Measurements from ENCODE around the gene CMTM5.

Gene CMTM5, protein sequence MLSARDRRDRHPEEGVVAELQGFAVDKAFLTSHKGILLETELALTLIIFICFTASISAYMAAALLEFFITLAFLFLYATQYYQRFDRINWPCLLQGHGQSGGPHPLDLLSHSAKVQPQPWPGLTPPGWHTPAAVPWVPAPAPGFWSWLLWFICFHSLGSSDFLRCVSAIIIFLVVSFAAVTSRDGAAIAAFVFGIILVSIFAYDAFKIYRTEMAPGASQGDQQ

DNA sequence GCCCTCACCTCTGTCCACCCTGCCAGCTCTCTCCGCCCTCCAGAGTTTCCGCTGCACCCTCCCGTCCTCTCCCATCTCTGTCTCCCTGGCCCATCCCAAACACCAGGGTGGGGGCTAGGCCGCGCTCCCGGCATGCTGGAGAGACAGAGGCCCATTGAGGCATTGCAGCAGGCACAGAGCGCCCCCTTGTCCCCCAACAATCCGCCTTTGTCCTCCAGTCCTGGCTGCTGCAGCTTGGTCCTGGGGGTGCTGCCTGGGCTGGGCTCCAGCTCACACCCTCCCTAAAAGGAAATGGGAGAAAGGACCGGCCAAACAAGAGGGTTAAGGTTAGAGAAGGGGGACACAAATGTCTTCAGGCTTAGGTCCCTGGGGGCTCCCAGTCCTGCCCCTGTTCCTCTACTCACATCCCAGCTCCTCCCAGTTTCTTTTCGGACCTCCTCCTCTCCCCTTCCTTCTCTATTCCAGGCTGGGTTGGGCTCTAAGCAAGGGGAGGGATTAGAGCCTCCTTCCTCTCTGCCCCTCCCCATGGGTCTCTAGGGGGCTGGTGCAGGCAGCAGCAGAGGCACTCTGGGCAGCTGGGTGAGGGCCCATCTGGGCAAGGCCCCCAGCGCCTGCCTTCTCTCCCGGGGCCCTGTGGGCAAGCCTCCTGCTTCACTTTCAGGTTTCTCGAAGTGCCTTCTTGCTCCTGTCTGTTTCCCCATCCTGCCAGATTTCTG, at the start of gene CMTM5:
TSS of gene CMTM5 (plus strand) at position 565 of the 716 bp plus-strand sequence. CDS start 206 bp downstream, outside the sequence.
- no peak for DNase-seq

DNA sequence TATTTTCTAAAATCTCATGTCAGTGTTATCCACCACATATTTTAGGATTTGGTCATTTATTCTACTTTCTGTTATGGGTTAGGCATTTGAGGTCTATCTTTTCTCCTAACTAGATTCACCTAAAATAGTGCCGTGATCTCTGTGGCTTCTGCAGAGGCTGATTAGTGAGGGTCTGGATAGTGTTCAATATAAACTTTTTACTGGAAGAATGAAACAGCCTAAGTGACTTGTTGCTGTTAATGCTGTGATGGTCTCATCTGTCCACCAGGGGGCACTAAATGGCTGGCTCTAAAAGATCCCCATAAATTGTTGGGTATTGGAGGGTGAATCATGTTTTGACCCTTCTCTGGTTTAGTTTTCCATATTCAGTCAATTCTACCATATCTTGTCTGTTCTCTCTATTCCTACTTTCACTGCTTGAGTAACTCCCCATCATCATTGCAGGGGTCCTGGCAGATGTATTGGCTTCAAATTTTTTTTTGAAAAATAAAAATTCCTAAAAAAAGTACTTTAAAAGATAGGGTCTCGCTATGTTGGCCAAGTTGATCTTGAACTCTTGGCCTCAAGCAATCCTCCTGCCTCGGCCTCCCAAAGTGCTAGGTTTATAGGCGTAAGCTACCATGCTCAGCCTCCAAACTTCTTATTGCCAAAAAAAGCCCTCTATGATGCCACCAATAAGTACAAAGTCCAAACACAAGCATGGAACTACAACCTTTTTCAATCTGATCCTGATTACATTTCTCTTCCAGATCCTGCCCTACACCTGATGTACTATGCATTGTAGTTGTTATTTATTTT, 48.7 kb upstream of the CMTM5 start:
- peak; percentile 68 for DNase-seq

DNA sequence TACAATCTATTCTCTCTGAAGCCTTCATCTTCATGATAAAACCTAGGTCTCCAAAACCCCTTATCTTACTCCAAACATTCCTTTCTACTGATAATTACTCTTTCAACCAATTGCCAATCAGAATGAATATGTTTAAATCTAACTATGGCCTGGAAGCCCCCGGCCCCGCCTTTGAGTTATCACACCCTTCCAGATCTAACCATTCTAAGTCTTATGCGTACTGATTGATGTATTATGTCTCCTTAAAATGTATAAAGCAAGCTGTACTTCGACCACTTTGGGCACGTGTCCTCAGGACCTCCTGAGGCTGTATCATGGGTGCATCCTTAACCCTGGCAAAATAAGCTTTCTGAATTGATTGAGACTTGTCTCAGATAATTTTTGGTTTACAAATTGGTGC, 41.2 kb upstream of the CMTM5 start:
- no peak for DNase-seq

DNA sequence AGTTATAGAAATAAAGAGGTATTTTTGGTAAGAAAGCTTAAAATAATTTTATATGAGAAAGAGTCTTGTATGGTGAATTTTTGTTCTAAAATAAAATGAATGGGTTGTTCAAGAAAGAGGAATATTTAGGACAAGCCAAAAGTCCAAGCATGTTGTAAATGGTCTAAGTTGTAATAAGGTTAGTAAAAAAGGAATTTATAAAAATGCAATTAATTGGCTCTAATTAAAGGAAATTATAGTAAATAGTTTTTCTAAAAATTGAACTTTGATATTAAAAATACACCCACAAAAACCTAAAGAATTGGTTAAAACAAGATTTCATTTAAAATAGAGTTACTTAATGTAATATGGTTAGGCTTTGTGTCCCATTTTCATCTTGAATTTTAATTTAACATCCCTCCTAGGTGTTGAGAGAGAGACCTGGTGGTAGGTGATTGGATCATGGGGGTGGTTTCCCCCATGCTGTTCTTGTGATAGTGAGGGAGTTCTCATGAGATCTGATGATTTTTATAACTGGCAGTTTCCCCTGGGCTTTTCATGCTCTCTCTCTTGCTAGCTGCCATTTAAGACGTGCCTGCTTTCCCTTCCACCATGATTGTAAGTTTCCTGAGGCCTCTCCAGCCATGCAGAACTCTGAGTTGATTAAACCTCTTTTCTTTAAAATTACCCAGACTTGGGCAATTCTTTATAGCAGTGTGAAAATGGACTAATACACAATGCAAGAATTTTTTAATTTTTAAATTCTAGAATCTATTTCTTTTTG, 37.2 kb upstream of the CMTM5 start:
- no peak for DNase-seq

DNA sequence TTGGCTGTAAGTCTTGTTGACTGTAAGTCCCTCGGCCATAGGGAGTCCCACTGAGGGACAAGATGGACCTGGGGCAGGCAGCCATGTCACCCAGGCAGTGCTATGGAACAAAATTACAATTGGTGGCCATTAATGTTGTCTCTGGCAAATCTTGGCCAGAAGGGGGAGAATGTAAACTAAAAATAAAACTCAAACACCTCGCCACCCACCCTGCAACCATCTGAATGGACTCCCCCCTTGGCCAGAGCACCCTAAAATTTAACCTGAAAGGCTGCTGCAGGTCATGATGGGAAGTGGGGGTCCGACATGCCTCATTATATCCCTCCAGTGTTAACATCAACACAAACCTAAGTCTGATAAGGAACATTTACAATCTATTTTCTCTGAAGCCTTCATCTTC, 32.4 kb upstream of the CMTM5 start:
- DNase-seq: no peak

DNA sequence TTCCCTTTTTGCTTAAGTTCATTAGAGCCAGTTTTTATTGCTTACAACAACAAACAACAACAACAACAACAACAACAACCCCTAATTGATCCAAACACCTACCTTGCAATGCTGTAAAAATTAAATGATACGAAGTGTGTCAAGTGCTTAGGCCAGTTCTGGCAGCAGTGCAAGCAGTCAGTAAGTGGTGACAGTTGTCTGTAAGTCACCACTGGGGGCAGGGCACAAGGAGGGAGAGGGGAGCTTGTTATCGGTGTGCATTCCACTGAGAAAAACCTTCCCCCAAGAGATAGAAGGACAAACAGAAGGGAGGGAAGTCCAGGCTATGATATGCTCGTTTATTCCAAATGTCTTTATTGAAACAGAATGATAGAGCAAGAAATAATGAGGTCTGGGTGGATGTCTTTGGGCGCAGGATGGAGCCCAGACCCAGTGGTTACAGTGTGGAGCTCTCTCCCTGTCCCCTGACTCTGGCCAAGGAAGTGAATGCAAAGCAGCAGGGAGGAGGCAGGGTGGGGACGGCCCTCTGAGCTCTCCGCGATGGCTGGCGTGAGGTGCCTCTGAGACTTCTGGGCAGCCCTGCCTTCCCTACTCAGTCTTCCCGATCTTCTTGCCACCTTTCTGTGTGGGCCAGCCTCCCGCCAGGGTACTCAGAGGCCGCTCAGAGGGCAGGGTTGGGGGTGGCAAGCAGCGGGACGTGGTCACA, 30.7 kb upstream of the CMTM5 start:
- DNase-seq: no peak

DNA sequence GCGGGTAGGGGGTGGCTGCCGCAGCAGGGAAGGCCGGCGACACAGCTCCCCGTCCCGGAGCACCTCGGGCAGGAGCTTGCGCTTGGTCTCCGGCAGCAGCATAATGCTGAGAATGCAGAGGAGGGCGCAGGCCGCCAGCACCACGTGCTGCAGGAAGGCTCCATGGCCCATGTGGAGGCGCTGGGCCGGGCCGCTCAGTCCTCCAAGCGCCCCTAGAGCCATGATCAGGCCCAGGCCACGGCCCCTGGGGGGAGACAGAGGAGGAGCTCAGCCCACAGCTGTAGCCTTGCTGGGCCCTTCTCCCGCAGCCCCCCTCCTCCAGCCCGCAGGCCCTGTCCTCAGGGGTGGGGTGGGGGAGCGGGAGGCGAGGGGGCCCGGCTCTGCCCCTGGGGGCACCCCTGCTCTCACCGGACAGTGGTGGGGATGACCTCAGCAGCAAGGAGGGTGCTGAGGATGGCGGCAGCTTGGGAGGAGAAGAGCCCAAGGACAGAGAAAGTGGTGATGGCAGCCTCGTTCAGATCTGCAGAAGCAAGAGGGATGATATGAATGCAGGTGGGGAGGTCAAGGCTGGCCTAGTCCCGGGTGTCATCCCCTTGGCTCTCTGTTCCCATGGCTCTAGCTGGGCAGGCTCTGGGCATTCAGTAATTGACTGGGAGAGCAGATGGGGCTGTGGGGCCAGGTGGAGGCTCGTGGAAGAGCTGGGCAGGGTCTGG, 30.0 kb upstream of the CMTM5 start:
- no peak for DNase-seq

DNA sequence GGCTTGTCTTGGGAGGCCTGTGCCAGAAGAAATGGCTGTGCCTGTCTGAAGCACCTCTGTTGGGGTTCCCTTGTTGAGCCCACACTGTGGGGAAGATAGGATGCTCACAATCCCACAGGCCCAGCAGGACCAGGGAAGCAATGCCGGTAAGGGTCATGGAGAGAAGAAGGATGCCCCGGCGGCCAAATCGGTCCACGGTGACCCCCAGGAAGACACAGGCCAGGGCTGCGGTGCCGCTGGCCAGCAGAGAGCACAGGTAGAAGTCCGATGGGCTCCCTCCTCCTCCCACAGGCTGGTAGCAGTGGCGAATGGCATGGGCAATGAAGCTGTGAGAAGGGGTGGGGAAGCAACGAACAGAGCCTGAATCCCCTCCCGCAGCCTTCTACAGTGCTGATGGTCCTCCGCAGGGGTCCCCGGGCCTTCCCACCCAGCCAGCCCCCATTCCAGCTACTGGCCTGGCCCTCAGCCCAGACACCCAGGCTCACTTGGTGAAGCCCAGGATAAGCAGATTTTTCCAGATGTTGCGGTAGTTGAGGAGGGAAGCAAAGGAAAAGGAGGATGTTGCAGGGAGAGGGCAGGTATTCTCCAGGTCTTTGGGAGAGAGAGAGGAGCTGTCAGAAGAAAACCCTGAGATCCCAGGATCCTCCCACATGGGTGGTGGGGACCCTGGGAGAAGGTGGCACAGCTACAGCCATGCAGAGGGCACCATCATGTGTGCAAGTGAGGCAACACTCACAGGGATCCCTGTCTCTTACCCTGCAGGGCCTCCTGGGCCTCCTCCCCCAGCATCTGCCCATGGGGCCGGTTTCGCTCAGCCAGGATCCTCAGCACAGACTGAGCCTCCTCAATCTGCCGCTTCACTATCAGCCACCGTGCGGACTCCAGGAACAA, 29.2 kb upstream of the CMTM5 start:
- no peak for DNase-seq

DNA sequence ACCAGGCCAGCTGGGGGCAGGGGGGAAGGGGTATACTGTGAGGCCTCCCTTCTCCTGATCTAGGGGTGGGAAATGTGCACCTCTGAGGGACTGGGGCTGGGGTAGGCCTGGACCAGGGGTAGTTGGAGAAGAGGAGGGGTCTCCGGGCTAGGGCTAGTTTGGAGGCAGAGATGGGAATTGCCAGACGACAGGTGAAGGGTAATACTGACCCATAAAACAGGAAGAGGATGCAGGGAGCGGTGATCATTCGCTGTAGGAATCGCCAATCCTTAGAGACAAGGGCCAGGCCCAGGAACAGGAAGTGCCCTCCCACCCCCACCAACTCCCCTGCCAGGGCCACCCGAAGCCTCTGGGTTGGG, 28.6 kb upstream of the CMTM5 start:
- no peak for DNase-seq

DNA sequence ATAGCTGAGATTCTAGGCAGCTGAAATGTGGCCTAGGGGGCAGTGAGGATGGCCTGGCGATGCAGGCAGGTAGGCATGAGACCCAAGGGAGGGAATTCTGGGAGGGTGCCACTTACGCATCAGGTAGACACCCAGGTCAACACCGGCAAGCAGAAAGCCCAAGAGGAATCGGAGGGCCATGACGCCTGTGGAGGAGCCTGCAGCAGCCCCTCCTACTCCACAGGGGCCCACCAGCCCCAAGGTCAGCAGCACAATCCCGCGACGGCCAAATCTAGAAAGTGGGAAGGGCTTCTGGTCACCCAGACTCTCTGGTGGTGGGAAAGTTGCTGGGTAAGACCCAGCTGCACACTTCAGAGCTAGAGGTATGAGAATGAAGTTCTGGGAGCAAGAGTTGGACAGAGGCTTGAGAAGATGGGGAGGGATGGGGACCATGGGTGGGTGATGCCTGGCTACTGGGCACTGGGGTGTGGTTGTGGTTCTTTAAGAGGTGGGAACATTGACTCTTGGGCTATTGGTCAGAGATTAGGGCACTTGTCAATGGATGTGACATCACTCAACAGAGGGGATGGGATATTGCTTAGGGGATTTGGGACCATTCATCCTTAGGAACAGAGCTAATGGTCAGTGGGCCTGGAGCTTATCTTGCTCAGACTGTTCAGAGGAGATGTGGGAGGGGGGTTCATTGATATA, 27.5 kb upstream of the CMTM5 start:
- DNase-seq: no peak

DNA sequence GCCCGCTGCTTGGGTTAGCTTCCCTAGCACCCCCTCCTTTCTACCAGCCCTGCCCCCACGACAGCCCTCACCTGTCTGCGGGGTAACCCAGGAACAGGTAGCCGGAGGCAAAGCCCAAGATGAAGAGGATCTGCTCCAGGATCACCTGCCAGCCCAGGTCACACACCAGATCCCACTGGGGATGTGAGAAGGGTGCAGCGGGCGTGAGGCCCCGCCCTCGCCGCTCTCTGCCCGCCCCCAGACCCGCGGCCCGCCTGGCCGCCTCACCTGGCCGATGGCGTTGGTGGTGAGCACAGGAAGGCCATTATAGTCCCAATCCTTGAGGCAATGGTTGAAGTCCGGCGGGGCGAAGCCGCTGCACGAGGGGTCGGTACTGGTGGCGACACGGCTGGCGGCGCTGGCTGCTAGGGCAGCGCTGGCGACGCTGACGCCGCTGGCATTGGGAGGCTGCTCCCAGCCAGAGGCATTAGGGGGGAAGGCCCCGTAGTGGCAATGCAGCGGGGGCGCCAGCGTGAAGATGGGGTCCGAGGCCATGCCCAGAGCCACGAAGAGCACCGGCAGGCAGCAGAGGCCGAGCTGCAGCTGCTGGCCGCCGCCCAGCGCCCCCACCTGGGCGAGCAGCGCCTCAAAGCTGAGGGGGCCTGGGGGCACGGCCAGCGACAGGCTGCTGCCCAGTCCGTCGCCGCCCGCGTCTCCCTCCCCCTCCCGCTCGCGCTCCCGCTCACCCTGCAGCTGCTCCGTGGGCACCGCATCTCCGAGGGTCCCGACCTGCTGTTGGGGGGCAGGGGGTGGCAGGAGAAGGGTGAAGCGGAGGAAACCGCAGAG, 25.0 kb upstream of the CMTM5 start:
- no peak for DNase-seq

DNA sequence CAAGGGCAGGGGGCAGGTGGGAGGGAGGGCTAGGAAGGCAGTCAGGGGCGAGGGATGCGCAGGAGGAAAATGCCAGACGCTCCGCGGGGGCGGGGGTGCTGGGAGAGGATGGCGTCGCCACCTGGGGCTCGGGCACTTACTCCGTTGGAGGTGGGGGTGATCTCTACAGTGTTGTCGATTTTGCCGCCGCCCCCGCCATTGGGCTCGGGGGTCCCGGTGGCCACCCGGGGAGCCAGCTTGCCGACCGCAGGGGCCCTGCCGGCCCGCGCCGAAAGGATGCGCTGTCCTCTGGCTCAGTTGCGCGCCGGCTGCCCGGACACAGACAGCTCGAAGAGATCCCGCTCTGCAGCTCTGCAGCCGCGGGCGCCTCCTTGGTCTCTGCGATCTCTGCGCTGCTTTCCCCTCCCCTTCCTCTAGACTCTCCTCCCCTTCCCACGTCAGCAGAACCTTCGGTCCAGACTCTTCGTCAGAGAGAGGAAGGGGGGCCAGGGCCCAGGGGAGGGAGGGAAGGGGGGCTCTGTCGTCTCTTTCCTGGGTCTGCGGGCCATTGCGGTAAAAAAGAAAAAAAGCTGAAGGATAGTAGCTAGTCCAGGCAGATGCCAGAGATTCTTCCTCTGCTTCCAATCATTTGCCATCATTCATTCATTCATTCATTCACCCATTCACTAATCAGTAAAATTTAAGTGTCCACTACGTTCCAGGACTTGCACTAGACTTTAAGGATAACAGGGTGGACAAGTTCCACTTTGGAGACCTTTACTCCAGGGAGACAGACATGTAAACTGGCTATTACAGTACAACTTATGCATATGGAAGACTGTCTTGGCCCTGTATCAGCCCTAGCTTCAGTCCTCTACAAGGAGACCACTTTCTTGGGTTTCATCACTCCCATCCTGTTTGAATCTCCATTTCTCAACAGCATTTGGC, 24.1 kb upstream of the CMTM5 start, which contains the start of gene SLC22A17:
TSS of gene SLC22A17 (minus strand) at position 382 of the 927 bp plus-strand sequence.
- peak; percentile 49 for DNase-seq

DNA sequence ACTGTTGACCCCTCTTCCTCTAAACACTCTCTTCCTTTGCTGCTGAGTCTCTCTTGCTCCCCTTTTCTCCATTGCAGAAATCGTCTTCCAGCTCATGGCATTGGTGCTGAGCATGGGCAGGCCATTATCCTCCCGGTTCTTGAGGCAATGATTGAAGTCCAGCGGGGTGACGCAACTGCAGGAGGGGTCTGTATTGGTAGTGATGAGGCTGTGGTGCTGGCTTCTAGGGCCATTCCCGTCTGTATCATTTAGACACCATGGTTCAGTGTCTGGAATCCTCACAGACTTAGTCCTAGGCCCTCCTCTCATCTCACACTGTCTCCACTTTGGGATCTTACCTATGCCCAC, 23.4 kb upstream of the CMTM5 start:
- DNase-seq: no peak

DNA sequence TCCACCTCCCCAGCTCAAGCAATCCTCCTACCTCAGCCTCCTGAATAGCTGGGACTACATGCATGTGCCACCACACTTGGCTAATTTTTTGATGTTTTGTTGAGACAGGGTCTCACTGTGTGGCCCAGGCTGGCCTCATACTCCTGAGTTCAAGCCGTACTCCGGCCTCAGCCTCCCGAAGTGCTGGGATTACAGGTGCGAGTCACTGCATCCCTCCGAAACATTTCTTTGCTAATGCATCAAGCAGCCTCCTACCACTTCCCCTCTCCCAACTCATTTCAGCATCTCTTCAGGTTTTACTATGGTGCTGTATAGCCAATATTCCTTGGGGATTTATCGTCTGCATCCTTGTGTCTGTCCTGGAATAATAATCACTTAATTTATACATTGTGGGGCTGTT, 21.9 kb upstream of the CMTM5 start:
- DNase-seq: no peak

DNA sequence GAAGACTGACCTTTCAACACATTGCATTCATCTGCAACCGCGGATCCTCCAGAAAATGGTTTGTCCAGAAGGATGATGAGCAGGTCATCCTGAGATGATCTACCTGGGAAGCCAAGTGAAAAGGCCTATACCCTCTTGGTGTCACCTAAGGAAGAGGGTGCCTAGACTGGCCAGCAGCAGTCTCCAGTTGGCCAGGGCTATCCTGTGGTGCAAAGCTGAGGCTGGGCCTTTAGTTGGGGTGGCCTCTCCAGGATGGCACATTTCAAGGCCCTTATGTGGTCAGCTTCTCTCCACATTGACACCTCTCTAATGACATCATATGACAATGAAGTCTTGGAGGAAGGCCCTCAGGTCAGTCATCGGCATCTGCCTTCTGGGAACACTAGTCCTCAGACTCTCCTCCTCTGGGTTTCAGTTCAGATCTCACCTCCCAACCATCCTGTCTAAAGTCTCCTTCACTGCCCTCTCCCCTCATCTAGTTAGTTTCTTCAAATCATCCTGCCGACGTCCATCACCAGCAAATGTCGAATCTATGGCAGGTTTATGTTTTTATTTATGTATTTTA, 20.9 kb upstream of the CMTM5 start:
- no peak for DNase-seq

DNA sequence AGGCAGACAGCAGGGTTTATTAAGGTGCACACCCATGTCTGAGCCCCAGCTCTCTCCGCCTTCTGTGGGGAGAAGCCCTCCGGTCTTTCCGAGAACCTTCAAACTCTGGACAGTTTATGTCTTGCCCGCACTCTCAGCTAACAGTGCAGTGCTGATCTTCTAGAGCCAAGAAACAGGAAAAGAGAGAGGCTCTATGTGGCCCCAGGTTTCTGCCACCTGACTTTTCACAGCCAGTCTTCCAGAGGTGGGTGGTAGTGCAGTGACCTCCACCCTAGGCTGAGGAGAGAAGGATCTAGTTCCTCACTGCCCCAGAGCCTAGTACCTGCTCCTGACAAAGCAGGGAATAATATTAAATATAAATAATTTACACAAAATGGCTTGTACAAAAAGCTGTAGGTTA, 20.2 kb upstream of the CMTM5 start:
- DNase-seq: no peak

DNA sequence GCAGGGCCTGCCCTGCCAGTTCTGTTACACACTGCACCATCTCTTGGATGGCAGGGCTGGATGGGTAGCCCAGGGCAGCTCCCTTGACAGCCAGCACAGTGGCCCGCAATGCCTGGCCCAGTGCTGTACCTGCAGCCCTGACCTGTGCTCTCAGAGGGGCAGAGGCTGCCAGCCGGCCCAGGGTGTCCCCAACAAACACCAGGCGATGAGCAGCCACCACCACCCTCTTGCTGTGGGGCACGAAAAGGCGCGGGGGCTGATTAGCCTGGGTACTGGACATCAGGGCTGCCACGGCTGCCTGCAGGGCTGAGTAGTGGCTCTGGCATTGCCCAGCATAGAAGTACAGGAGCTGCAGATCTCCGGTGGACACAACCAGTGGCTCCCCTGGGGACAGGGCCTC, 19.6 kb upstream of the CMTM5 start:
- DNase-seq: no peak

DNA sequence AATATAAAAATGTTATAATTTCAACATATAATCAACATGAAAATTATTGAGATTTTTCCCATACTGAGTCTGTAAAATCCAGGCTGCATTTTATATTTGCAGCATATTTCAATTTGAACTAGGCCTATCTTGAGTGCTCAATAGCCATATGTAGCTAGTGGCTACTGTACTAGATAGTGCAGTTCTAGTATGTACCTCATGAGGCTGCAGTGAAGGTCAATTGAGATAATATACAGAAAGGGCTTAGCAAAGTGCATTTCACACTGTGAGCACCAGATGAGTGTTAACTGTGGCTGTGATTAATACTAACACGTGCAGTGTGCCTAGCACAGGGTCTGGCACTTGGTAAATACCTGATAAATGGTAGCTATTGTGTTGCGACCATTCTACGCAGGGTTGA, 18.8 kb upstream of the CMTM5 start:
- no peak for DNase-seq

All from activated naive CD4-positive, alpha-beta T cell treated with Interleukin-2 at 50 U/mL for 16 hours (primary cell).